T-cell (primary cell): ENCODE data around the gene DCC. TPM values are rescaled to one million over a fixed set of nuclear protein-coding genes. Genes with fewer than 3 reads are reported as not detected.

Source experiments
- ATAC-seq, 4 experiments: fragments of 200-7000 bp in 3 of 4; fragments of 150-1000 bp in 1 of 4; cut with Tn5 transposase; replicated peaks in 1 of 4; 1 replicate in 3 of 4; 2 replicates in 1 of 4; pipeline ENCODE4 v1.10.0; 2021; ENCODE audit warnings: moderate library complexity in 3 of 4, mild to moderate bottlenecking in 2 of 4, moderate number of reproducible peaks in 1 of 4
- CTCF ChIA-PET, 2 donors: fragments of 300-600 bp; sonication (Branson Sonifier 250); formaldehyde crosslinking; loops; one replicate each; lab custom pipeline; 2022; ENCODE audit warnings: antibody characterized with exemption in 2 of 2; lab: Charles Lee
- POLR2A ChIA-PET, 2 donors: fragments of 300-600 bp; sonication (Branson Sonifier 250); formaldehyde crosslinking; loops; one replicate each; lab custom pipeline; 2022; ENCODE audit warnings: antibody characterized with exemption in 2 of 2; lab: Charles Lee
- DNase-seq, 35 experiments: peaks; one replicate each; pipeline versions ENCODE4 v3.0.0 to v3.0.0-alpha.2; 2013 to 2023
- H3K27ac ChIP-seq: one replicate; pipeline ENCODE4 v1.5.1; 2013; ENCODE audit warnings: low read length
- H3K27me3 ChIP-seq, 2 experiments: replicated peaks in 1 of 2; 1 replicate in 1 of 2; 2 replicates in 1 of 2; pipeline versions ENCODE4 v1.6.1 to v1.7.0; 2013; ENCODE audit warnings: low read length in 1 of 2, mixed read lengths in 1 of 2; ENCODE audit not compliant: control insufficient read depth in 2 of 2, insufficient read depth in 2 of 2; ENCODE audit errors: extremely low read depth in 1 of 2
- H3K36me3 ChIP-seq, 2 donors: 1 replicate in 1 of 2; 2 replicates in 1 of 2; pipeline versions ENCODE4 v1.6.1 to v1.7.0; 2013; ENCODE audit warnings: low read length in 1 of 2; ENCODE audit not compliant: control insufficient read depth in 2 of 2, insufficient read depth in 1 of 2; ENCODE audit errors: extremely low read depth in 1 of 2
- H3K4me1 ChIP-seq, 2 experiments: 1 replicate in 1 of 2; 2 replicates in 1 of 2; pipeline versions ENCODE4 v1.6.1 to v1.7.0; 2013; ENCODE audit warnings: low read length in 2 of 2, mixed read lengths in 1 of 2; ENCODE audit not compliant: insufficient read depth in 2 of 2, control insufficient read depth in 1 of 2; ENCODE audit errors: extremely low read depth in 1 of 2
- H3K4me3 ChIP-seq, 2 donors: 1 replicate in 1 of 2; 2 replicates in 1 of 2; pipeline versions ENCODE4 v1.5.1 to v1.7.0; 2013; ENCODE audit warnings: mild to moderate bottlenecking in 2 of 2, low read length in 1 of 2, moderate library complexity in 1 of 2; ENCODE audit not compliant: control insufficient read depth in 1 of 2; ENCODE audit errors: extremely low read depth in 1 of 2
- H3K9me3 ChIP-seq: 2 replicates; pipeline ENCODE4 v1.7.0; 2013
- H3K27ac Mint-ChIP-seq, 2 donors: one replicate each; pipeline ENCODE4 v1.8.0; 2020 to 2021; ENCODE audit warnings: mild to moderate bottlenecking in 2 of 2, mixed read lengths in 2 of 2
- H3K27me3 Mint-ChIP-seq, 2 donors: one replicate each; pipeline ENCODE4 v1.8.0; 2021 to 2022; ENCODE audit warnings: mixed read lengths in 2 of 2
- H3K36me3 Mint-ChIP-seq: one replicate; pipeline ENCODE4 v1.8.0; 2021; ENCODE audit warnings: mixed read lengths
- H3K4me1 Mint-ChIP-seq, 3 donors: one replicate each; pipeline ENCODE4 v1.8.0; 2020 to 2022; ENCODE audit warnings: mixed read lengths in 3 of 3, mild to moderate bottlenecking in 1 of 3
- H3K4me3 Mint-ChIP-seq, 3 donors: one replicate each; pipeline ENCODE4 v1.8.0; 2020 to 2022; ENCODE audit warnings: mild to moderate bottlenecking in 3 of 3, mixed read lengths in 3 of 3, moderate library complexity in 3 of 3
- H3K9me3 Mint-ChIP-seq, 3 donors: one replicate each; pipeline ENCODE4 v1.8.0; 2020 to 2022; ENCODE audit warnings: mixed read lengths in 3 of 3
- WGBS: methylation state at CpG from one replicate; pipeline ENCODE4 v1.1.5; 2013; ENCODE audit warnings: missing lambda C conversion rate; ENCODE audit not compliant: insufficient coverage; 5-methylcytosine and 5-hydroxymethylcytosine counted together
- total RNA-seq, 35 experiments: library from RNA in 6 of 35; stranded (reverse) in 6 of 35; fragments of 120-200 nt in 1 of 35; gene quantifications; one replicate each; pipeline versions ENCODE4 v1.2.1 to v1.2.4 and lab custom pipeline; 2013 to 2026

Gene DCC
- total RNA-seq, 5 donors from 2014 or later (not counting 1 experiment from before 2014, with no cell fraction given), result not detected

- DNase-seq (no peak), ATAC-seq (no peak)
- no peaks in the 10 kb centered on the region for H3K36me3 ChIP-seq
- Mint-ChIP-seq H3K27ac (no peak overlapping the region), H3K4me1 (no peaks in the 10 kb centered on the region), H3K36me3 (no peaks in the 10 kb centered on the region), H3K27me3 (no peaks in the 10 kb centered on the region), H3K9me3 (peaks cover 8 to 19% (median 18%) of the 10 kb centered on the region in 3 donors), H3K4me3 (no peak overlapping the region)
- no peaks in the 10 kb centered on the region for H3K4me1 ChIP-seq
- no peaks in the 10 kb centered on the region for H3K27me3 ChIP-seq
- ChIA-PET POLR2A (no interaction called here), CTCF (no interaction called here)
- no peaks in the 10 kb centered on the region for H3K9me3 ChIP-seq
- H3K4me3 ChIP-seq, result no peak overlapping the region
- no peak overlapping the region for H3K27ac ChIP-seq
- WGBS, result no CpG with 5 or more reads among the region's 1 CpG
These were observed 472.8 kb downstream of the DCC start for GRCh38 chr18:52812834-52813233.

GRCh38 chr18:52813635-52814416 lies 473.8 kb downstream of the DCC start:
- Histone ChIP-seq H3K9me3 (no peaks in the 10 kb centered on the region), H3K4me1 (no peaks in the 10 kb centered on the region), H3K4me3 (no peak overlapping the region), H3K27me3 (no peaks in the 10 kb centered on the region), H3K36me3 (no peaks in the 10 kb centered on the region), H3K27ac (no peak overlapping the region)
- Mint-ChIP-seq H3K4me1 (no peaks in the 10 kb centered on the region), H3K4me3 (no peak overlapping the region), H3K27me3 (no peaks in the 10 kb centered on the region), H3K9me3 (peaks cover 3 to 15% (median 14%) of the 10 kb centered on the region in 3 donors), H3K36me3 (no peaks in the 10 kb centered on the region), H3K27ac (no peak overlapping the region)
- ATAC-seq, result no peak
- WGBS, result no CpG with 5 or more reads among the region's 1 CpG
- no peak for DNase-seq
- POLR2A ChIA-PET, result no interaction called here
- CTCF ChIA-PET, result no interaction called here

GRCh38 chr18:52815651-52816050 lies 475.7 kb downstream of the DCC start:
- no CpG with 5 or more reads among the region's 2 CpGs for WGBS
- Mint-ChIP-seq H3K4me3 (no peak overlapping the region), H3K27me3 (no peaks in the 10 kb centered on the region), H3K36me3 (no peaks in the 10 kb centered on the region), H3K27ac (no peak overlapping the region), H3K4me1 (no peaks in the 10 kb centered on the region), H3K9me3 (peaks cover 0 to 8% (median 3%) of the 10 kb centered on the region in 3 donors)
- H3K4me3 ChIP-seq, result no peak overlapping the region
- H3K27me3 ChIP-seq, result no peaks in the 10 kb centered on the region
- H3K27ac ChIP-seq, result no peak overlapping the region
- POLR2A ChIA-PET, result no interaction called here
- no peaks in the 10 kb centered on the region for H3K36me3 ChIP-seq
- no peaks in the 10 kb centered on the region for H3K4me1 ChIP-seq
- ATAC-seq (no peak), DNase-seq (no peak)
- CTCF ChIA-PET, result no interaction called here
- no peaks in the 10 kb centered on the region for H3K9me3 ChIP-seq

GRCh38 chr18:52816121-52816520 lies 476.1 kb downstream of the DCC start:
- POLR2A ChIA-PET, result no interaction called here

GRCh38 chr18:52822160-52822559 lies 482.2 kb downstream of the DCC start:
- H3K4me3 Mint-ChIP-seq, result no peak overlapping the region
- ATAC-seq (no peak), DNase-seq (no peak)
- Histone ChIP-seq H3K4me3 (no peak overlapping the region), H3K27me3 (no peaks in the 10 kb centered on the region), H3K4me1 (no peaks in the 10 kb centered on the region), H3K36me3 (no peaks in the 10 kb centered on the region), H3K9me3 (no peaks in the 10 kb centered on the region), H3K27ac (no peak overlapping the region)
- ChIA-PET CTCF (no interaction called here), POLR2A (no interaction called here)
- H3K4me1 Mint-ChIP-seq, result no peaks in the 10 kb centered on the region
- H3K9me3 Mint-ChIP-seq, result peaks cover 4 to 18% (median 9%) of the 10 kb centered on the region in 3 donors
- H3K27me3 Mint-ChIP-seq, result no peaks in the 10 kb centered on the region
- H3K27ac Mint-ChIP-seq, result no peak overlapping the region
- H3K36me3 Mint-ChIP-seq, result no peaks in the 10 kb centered on the region
- WGBS, result no CpG with 5 or more reads among the region's 1 CpG

More at GRCh38 chr18:52816121-52816520, 476.1 kb downstream of the DCC start:
- H3K27ac ChIP-seq, result no peak overlapping the region
- DNase-seq (no peak), ATAC-seq (no peak)
- H3K27me3 ChIP-seq, result no peaks in the 10 kb centered on the region
- Mint-ChIP-seq H3K27me3 (no peaks in the 10 kb centered on the region), H3K27ac (no peak overlapping the region), H3K9me3 (peaks cover 3 to 12% (median 3%) of the 10 kb centered on the region in 3 donors), H3K36me3 (no peaks in the 10 kb centered on the region), H3K4me3 (no peak overlapping the region), H3K4me1 (no peaks in the 10 kb centered on the region)
- no peaks in the 10 kb centered on the region for H3K9me3 ChIP-seq
- CTCF ChIA-PET, result no interaction called here
- WGBS, result no CpG with 5 or more reads among the region's 4 CpGs
- no peaks in the 10 kb centered on the region for H3K36me3 ChIP-seq
- H3K4me3 ChIP-seq, result no peak overlapping the region
- no peaks in the 10 kb centered on the region for H3K4me1 ChIP-seq

- POLR2A ChIA-PET, result no interaction called here
These were observed 484.1 kb downstream of the DCC start for GRCh38 chr18:52824126-52824525.

More at GRCh38 chr18:52824126-52824525, 484.1 kb downstream of the DCC start:
- no peaks in the 10 kb centered on the region for H3K4me1 ChIP-seq
- Mint-ChIP-seq H3K36me3 (no peaks in the 10 kb centered on the region), H3K9me3 (peaks cover 4 to 18% (median 9%) of the 10 kb centered on the region in 3 donors), H3K4me3 (no peak overlapping the region), H3K27ac (no peak overlapping the region), H3K4me1 (no peaks in the 10 kb centered on the region), H3K27me3 (no peaks in the 10 kb centered on the region)
- no peaks in the 10 kb centered on the region for H3K27me3 ChIP-seq
- H3K4me3 ChIP-seq, result no peak overlapping the region
- H3K36me3 ChIP-seq, result no peaks in the 10 kb centered on the region
- no peaks in the 10 kb centered on the region for H3K9me3 ChIP-seq
- no peak overlapping the region for H3K27ac ChIP-seq
- CTCF ChIA-PET, result interaction anchor here in 1 of 2 donors (0.8 kb wide), 1 partner anchor 861 kb away, joined by 3 read pairs; no protein-coding TSS in a partner anchor
- no peak for DNase-seq
- ATAC-seq, result no peak
- WGBS, result 83% methylated on average over 1 of the region's 3 CpGs
